ENCODE data around the gene FCER1G. TPM values are rescaled to one million over a fixed set of nuclear protein-coding genes. Genes with fewer than 3 reads are reported as not detected.

FCER1G gene
- total RNA-seq, 2 donors from 2014 or later, result 8.3 to 12.3 TPM

DNA sequence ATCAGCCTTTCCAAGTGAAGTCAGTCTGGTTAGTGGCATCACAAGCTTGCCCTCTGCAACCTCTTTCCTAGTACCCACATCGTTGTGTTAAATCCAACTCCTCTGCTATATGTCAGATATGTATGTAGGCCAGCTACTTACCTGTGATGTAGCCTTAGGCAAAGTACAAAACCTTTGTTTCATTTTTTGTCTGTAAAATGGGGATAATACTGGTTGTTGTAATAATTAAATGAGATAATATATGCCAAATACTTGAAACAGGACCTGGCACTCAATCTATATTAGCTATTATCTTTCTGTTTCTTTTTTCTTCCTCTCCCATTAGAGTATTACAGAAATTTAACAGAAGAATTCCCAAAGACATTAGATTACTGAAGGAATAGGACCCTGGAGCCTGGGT is 44.7 kb downstream of the FCER1G start:
- DNase-seq (no peak), ATAC-seq (no peak)
- H3K27me3 Mint-ChIP-seq, result peaks cover 58% of the 10 kb centered on the region
- peaks cover 12% of the 10 kb centered on the region for H3K4me1 Mint-ChIP-seq
- peaks cover 12% of the 10 kb centered on the region for H3K36me3 Mint-ChIP-seq (ENCODE audit: low read depth)
- H3K4me3 Mint-ChIP-seq, result peak overlapping the region; percentile 28
- peaks cover 4% of the 10 kb centered on the region for H3K9me3 ChIP-seq (ENCODE audit: control insufficient read depth, low read length, poor library complexity, severe bottlenecking)
- no peak overlapping the region for H3K27ac Mint-ChIP-seq

DNA sequence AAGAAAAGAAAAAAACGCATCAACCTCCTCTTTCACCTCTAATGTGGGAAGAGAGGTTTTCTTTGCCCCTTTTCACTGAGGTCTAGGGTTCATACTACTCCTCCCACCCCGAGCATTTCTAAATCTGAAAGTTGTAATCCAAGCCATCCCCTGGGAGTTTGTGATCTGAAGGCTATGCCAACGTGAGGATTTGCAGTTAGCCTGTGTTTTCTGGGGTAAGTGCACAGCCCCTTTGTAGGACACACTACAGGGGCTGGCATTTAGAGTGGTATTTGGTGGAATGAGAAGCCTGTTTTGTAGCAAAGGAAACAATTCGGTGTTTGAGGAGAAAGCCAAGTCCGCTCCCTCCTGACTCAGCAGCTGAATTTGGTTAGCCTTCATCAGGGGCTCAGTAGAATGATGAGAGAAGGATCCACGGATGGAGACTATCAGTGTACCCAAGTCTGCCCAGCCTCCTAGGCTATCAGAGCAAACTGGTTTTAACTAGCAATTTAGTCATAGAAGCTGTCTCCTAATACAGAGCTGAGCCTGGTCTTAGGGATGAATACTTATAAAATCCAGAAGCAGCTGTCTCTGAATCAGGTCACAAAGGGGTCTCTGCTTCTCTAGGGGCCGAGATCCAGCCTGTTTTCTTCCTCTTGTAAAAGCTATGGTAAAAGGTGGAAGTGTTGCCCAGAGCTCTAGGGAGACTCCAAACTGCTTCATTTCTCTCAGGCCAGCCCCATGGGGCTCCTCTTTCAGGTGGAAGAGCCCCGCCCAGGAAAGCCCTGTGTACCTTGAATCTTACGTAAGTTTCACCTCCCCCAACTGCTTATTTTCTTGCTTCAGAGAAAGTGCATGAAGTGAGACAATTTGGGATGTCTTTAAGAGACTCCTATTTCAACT is 45.5 kb downstream of the FCER1G start:
- Mint-ChIP-seq H3K36me3 (ENCODE audit: low read depth) (peaks cover 10% of the 10 kb centered on the region), H3K4me1 (peaks cover 12% of the 10 kb centered on the region), H3K27me3 (peaks cover 64% of the 10 kb centered on the region), H3K4me3 (peak overlapping the region; percentile 37), H3K27ac (no peak overlapping the region)
- peaks cover 4% of the 10 kb centered on the region for H3K9me3 ChIP-seq (ENCODE audit: control insufficient read depth, low read length, poor library complexity, severe bottlenecking)
- ATAC-seq (no peak), DNase-seq (no peak)

DNA sequence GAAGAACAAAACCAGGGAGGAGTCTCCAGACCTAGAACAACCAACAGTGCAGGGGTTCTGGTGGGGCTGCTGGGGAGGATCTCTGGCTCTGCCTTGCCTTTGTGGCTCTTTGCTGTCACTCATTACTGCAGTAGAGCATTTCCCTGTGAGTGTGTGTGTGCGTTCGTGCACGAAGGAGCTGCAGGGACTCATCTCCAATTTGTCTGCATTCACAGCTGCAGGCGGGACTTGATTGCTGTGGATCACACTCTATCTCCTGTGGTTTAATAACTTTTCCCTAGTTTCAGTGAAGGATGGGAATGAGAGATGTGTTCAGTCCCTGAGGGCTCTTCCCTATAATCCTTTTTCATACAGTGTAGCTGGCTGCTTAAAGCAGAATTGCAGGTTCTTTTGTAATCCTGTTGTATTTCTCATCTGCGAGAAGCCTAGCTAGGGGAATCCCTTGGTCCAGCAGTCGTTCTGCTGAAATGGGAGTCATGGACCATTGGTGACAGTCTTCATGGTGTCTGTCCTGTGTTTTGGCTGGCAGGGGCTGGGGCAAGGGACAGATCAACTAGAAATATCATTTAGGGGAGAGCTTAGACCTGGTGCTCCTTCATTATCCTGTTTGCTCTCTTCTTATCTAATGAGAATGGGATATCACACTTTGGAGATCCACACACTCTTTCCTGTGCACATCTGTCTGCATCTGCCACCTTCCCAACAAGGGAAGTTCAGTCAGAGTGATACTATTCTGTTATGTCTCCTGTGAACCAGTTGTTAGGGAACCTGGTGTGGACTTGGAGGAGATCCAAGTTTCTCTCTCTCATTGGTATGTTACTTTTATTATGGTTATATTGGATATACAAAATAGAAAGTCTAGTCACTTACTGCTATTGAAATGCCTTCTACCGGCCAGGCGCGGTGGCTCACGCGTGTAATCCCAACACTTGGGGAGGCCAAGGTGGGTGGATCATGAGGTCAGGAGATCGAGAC is 46.5 kb downstream of the FCER1G start:
- no peak for ATAC-seq
- peaks cover 8% of the 10 kb centered on the region for H3K36me3 Mint-ChIP-seq (ENCODE audit: low read depth)
- peaks cover 4% of the 10 kb centered on the region for H3K9me3 ChIP-seq (ENCODE audit: control insufficient read depth, low read length, poor library complexity, severe bottlenecking)
- no peak overlapping the region for H3K27ac Mint-ChIP-seq
- no peak overlapping the region for H3K4me3 Mint-ChIP-seq
- no peak for DNase-seq
- peaks cover 12% of the 10 kb centered on the region for H3K4me1 Mint-ChIP-seq
- H3K27me3 Mint-ChIP-seq, result peaks cover 70% of the 10 kb centered on the region

DNA sequence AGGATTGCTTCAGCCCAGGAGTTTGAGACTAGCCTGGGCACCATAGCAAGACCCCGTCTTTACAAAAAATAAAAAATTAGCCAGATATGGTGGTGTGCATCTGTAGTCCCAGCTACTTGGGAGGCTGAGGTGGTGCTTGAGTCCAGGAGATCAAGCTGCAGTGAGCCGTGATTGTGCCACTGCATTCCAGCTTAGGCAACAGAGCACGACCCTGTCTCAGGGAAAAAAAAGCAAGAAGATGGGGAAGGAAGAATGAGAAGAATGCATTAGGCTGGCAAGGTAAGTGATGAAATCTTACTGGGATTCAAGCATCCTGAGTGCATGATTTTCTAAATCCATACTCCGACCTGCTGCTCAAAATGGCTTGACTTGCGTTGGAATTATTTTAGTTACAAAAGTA is 50.2 kb downstream of the FCER1G start:
- H3K27ac Mint-ChIP-seq, result no peak overlapping the region

DNA sequence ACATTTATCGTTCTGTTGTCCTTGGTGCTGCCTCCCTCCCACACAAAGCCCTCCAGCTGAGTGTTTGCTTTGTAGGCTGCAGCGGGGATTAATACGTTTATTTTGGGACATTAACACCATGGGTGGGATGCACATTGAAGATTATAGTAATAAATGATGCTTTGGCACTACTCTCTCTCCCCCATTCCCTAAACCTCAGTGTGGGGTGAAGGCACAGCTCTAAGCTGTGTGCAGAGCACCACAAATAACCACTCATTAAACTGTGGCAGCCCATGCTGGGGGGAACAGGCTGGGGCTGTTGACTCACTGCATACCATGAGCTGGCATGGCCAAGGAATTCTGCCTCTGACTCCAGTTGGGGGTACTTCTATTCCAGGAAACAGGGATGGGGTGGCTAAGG is 51.1 kb downstream of the FCER1G start:
- Mint-ChIP-seq H3K36me3 (ENCODE audit: low read depth) (no peaks in the 10 kb centered on the region), H3K4me1 (peaks cover 7% of the 10 kb centered on the region), H3K4me3 (no peak overlapping the region), H3K27ac (no peak overlapping the region), H3K27me3 (peaks cover 37% of the 10 kb centered on the region)
- DNase-seq (no peak), ATAC-seq (no peak)
- H3K9me3 ChIP-seq (ENCODE audit: control insufficient read depth, low read length, poor library complexity, severe bottlenecking), result no peaks in the 10 kb centered on the region

More for the DNA sequence above, 50.2 kb downstream of the FCER1G start:
- DNase-seq (no peak), ATAC-seq (no peak)
- no peaks in the 10 kb centered on the region for H3K9me3 ChIP-seq (ENCODE audit: control insufficient read depth, low read length, poor library complexity, severe bottlenecking)
- H3K4me1 Mint-ChIP-seq, result peaks cover 9% of the 10 kb centered on the region
- peaks cover 46% of the 10 kb centered on the region for H3K27me3 Mint-ChIP-seq
- H3K36me3 Mint-ChIP-seq (ENCODE audit: low read depth), result peaks cover 2% of the 10 kb centered on the region
- no peak overlapping the region for H3K4me3 Mint-ChIP-seq

DNA sequence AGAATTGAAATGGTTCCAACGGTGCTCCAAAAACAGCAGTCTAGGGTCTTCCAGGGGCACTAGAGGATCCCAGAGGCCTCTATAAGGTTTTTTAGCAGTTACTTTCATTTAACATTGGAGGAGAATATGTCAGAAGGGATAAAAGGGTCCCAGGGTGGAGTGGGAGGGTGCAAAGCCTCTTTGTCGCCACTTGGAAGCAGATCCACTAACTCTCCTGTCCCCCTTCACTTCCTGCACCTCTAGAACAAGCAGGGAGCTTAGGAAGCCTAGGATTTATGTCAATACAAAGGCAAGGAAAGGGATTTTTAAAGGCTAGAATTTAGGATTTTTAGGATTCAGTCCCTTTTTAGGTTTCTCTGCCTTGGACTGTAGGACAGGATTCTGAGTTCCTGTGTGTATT is 51.7 kb downstream of the FCER1G start:
- H3K36me3 Mint-ChIP-seq (ENCODE audit: low read depth), result no peaks in the 10 kb centered on the region
- H3K9me3 ChIP-seq (ENCODE audit: control insufficient read depth, low read length, poor library complexity, severe bottlenecking), result no peaks in the 10 kb centered on the region
- H3K4me3 Mint-ChIP-seq, result no peak overlapping the region
- H3K27me3 Mint-ChIP-seq, result peaks cover 36% of the 10 kb centered on the region
- ATAC-seq, result no peak
- no peak for DNase-seq
- H3K4me1 Mint-ChIP-seq, result peaks cover 6% of the 10 kb centered on the region
- H3K27ac Mint-ChIP-seq, result no peak overlapping the region

DNA sequence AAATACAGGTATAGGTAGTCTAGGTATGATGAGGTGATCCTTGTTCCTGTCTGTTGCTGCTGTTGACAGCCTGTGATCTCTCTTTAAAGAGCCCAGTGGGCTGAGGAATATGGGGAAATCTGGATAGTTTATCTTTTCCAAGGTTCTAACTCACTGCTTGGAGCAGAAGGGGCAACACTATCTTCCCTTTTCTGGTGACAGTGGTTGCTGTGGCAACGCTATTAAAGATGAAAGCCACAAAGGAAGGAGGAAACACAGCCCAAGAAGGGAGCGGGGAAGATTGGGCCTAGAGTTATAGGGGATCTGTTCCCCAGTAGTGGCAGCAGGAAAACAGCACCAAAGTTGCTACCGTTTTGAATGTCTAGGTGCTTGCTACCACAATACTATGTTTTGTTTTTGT is 52.2 kb downstream of the FCER1G start:
- ATAC-seq (no peak), DNase-seq (no peak)
- no peaks in the 10 kb centered on the region for H3K9me3 ChIP-seq (ENCODE audit: control insufficient read depth, low read length, poor library complexity, severe bottlenecking)
- H3K4me1 Mint-ChIP-seq, result peaks cover 4% of the 10 kb centered on the region
- peaks cover 34% of the 10 kb centered on the region for H3K27me3 Mint-ChIP-seq
- no peak overlapping the region for H3K4me3 Mint-ChIP-seq
- no peak overlapping the region for H3K27ac Mint-ChIP-seq
- no peaks in the 10 kb centered on the region for H3K36me3 Mint-ChIP-seq (ENCODE audit: low read depth)

Other genes starting within 250 kb of the FCER1G start
- gene F11R, start 194.1 kb upstream of the FCER1G start, total RNA-seq, result 10 to 100 TPM; 13.5 to 23.6 TPM
- 10 to 100 TPM; 45.5 to 45.7 TPM for gene TSTD1, start 176.3 kb upstream of the FCER1G start, total RNA-seq
- 10 to 100 TPM; 80.6 to 85.4 TPM for gene USF1, start 169.3 kb upstream of the FCER1G start, total RNA-seq
- gene ARHGAP30, start 145.4 kb upstream of the FCER1G start, total RNA-seq, result 100 to 1,000 TPM; 156 to 189 TPM
- gene NECTIN4, start 125.7 kb upstream of the FCER1G start, total RNA-seq, result not detected
- under 1 TPM in 1 of 2 donors, not detected in 1; 0.57 TPM for gene KLHDC9, start 116.9 kb upstream of the FCER1G start, total RNA-seq
- gene PFDN2, start 97.3 kb upstream of the FCER1G start, total RNA-seq, result 10 to 100 TPM; 34.5 to 37.1 TPM
- gene NIT1, start 97.2 kb upstream of the FCER1G start, total RNA-seq, result 10 to 100 TPM; 16.0 to 19.3 TPM
- gene DEDD, start 82.6 kb upstream of the FCER1G start, total RNA-seq, result 10 to 100 TPM; 32.9 to 40.0 TPM
- gene UFC1, start 61.3 kb upstream of the FCER1G start, total RNA-seq, result 100 to 1,000 TPM; 152 to 154 TPM
- gene USP21, start 55.8 kb upstream of the FCER1G start, total RNA-seq, result 10 to 100 TPM; 35.9 to 37.0 TPM
- gene PPOX, start 48.9 kb upstream of the FCER1G start, total RNA-seq, result 10 to 100 TPM; 40.4 to 43.7 TPM
- gene B4GALT3, start 37.8 kb upstream of the FCER1G start, total RNA-seq, result 10 to 100 TPM; 43.7 to 49.2 TPM
- under 1 TPM; 0.31 to 0.77 TPM for gene ADAMTS4, start 16.2 kb upstream of the FCER1G start, total RNA-seq
- gene NDUFS2, start 12.9 kb upstream of the FCER1G start, total RNA-seq, result 10 to 100 TPM; 57.1 to 58.5 TPM
- gene APOA2, start 8.3 kb downstream of the FCER1G start, total RNA-seq, result not detected
- gene TOMM40L, start 10.8 kb downstream of the FCER1G start, total RNA-seq, result 1 to 10 TPM; 5.4 to 6.9 TPM
- not detected for gene NR1I3, start 22.9 kb downstream of the FCER1G start, total RNA-seq
- not detected for gene PCP4L1, start 43.5 kb downstream of the FCER1G start, total RNA-seq
- gene MPZ, start 94.7 kb downstream of the FCER1G start, total RNA-seq, result 1 to 10 TPM; 2.3 to 2.9 TPM
- 10 to 100 TPM; 64.4 to 76.8 TPM for gene SDHC, start 99.1 kb downstream of the FCER1G start, total RNA-seq
- not detected for gene CFAP126, start 152.6 kb downstream of the FCER1G start, total RNA-seq

Measured in T-helper 17 cell (primary cell).